Measurements from ENCODE around the gene MIEN1.
"Not testable (repeated sequence)": the region's sequence is repeated elsewhere in the genome, so short reads cannot be mapped to it uniquely, and the experiment has no call there.

GRCh38 chr17:39764171-39764570 lies 33.8 kb upstream of the MIEN1 start:
- TF ChIP-seq CTCF, EP300 (IDR thresholded peaks at IDR 0.05): not testable (repeated sequence)

All from upper lobe of left lung (tissue), 4 donors.